Retinal pigment epithelial cell (primary cell): ENCODE measurements around the gene ALPK3.

Source experiments
- DNase-seq: peaks from one replicate; pipeline ENCODE4 v3.0.0-alpha.2; 2010; ENCODE audit warnings: low read depth
- H3K4me3 ChIP-seq: 2 replicates; pipeline ENCODE4 v1.5.1; 2011; ENCODE audit warnings: mild to moderate bottlenecking, low read length, control low read depth, moderate library complexity
- TF ChIP-seq, protein P1 (sequence below): conservative IDR thresholded peaks from 2 replicates; pipeline ENCODE4 v1.5.1; 2011; ENCODE audit warnings: low read depth, low read length, control low read depth, inconsistent platforms

ALPK3 gene

DNA sequence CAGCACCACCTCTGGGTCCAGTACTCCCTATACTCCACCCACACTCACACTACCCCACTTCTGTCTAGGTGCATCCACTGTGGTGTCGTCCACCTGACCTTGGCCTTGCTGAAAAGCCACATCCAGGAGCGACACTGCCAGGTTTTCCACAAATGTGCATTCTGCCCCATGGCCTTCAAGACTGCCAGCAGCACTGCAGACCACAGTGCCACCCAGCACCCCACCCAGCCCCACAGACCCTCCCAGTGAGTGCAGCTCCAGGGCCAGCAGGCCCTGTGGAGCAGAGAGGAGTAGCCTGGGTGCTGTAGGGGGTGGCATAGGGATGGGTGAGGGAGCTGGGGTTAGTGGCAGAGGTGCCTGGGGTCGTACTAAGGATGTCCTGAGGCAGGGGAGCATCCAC lies 19.4 kb upstream of the ALPK3 start:
- TF ChIP-seq, protein P1, sequence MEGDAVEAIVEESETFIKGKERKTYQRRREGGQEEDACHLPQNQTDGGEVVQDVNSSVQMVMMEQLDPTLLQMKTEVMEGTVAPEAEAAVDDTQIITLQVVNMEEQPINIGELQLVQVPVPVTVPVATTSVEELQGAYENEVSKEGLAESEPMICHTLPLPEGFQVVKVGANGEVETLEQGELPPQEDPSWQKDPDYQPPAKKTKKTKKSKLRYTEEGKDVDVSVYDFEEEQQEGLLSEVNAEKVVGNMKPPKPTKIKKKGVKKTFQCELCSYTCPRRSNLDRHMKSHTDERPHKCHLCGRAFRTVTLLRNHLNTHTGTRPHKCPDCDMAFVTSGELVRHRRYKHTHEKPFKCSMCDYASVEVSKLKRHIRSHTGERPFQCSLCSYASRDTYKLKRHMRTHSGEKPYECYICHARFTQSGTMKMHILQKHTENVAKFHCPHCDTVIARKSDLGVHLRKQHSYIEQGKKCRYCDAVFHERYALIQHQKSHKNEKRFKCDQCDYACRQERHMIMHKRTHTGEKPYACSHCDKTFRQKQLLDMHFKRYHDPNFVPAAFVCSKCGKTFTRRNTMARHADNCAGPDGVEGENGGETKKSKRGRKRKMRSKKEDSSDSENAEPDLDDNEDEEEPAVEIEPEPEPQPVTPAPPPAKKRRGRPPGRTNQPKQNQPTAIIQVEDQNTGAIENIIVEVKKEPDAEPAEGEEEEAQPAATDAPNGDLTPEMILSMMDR: no peak
- no peak overlapping the region for H3K4me3 ChIP-seq
- DNase-seq: no peak

DNA sequence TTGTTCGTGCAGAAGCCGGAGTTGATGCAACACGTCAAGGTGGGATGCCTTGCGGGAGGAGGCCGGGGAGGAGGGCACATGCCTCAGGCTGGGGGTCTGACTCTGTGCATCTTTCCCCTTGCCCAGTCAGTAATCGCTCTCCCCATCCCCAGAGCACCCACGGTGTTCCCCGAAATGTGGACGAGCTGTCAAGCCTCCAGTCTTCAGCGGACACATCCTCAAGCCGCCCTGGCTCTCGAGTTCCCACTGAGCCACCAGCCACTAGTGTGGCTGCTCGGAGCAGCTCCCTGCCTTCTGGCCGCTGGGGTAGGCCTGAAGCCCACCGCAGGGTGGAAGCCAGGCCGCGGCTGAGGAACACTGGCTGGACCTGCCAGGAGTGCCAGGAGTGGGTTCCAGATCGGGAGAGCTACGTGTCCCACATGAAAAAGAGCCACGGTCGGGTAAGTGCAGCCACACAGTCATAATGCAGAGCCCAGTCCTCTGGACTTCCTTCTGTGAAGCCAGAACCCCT lies 18.7 kb upstream of the ALPK3 start:
- no peak for DNase-seq
- TF ChIP-seq, protein P1: no peak

DNA sequence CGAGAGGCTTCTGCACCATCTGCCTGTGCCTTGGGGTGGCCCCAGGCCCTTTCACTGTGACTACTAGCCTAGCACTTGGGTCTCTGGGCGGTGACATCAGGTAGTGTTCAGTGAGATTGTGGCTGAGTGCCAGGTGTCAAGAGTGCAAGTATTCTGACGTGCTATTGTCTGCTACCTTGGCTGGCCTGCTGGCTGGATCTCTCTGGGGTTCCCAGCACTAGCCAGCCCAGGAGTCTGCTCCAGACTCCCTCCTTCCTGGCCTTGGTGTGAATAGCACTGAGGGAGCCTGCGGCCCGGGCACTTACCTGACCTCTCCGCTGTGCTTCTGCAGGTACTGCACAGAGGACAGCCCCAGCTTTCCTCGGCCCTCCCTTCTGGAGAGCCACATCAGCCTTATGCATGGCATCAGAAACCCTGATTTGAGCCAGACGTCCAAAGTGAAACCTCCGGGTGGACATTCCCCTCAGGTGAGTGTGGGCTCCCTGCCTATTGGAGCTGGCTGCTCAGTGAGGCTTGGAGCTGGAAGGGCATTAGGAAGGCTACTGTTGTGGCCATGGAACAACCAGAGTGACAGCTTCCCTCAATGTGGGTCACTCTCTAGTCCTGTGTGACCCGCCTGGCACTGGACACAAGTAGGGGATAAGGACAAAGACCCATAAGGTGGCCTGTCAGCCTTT lies 17.5 kb upstream of the ALPK3 start:
- TF ChIP-seq, protein P1: no peak
- no peak for DNase-seq

More for the DNA sequence above, 18.7 kb upstream of the ALPK3 start:
- no peak overlapping the region for H3K4me3 ChIP-seq

DNA sequence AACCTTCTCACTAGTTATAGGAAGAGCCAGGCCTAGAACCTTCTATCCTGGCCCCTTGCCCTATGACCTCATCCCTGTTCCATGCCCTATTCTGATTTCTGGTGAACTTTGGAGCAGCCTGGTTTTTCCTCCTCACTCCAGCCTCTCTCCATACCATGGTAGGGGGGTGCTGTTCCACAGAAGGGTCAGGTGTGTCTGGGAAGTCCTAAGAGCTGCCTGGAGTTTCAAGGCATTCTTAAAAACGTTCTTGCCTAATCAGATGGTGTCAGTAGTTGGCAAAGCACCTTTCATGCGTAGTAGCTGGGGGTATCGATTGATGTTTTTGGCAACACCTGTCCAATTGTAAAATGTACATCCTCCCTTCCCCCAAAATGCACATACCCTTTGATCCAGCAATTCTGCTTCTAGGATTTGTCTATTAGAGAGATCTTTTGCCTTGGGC lies 16.8 kb upstream of the ALPK3 start:
- H3K4me3 ChIP-seq: no peak overlapping the region
- TF ChIP-seq, protein P1: no peak
- DNase-seq: no peak

More for the DNA sequence above, 17.5 kb upstream of the ALPK3 start:
- no peak overlapping the region for H3K4me3 ChIP-seq

DNA sequence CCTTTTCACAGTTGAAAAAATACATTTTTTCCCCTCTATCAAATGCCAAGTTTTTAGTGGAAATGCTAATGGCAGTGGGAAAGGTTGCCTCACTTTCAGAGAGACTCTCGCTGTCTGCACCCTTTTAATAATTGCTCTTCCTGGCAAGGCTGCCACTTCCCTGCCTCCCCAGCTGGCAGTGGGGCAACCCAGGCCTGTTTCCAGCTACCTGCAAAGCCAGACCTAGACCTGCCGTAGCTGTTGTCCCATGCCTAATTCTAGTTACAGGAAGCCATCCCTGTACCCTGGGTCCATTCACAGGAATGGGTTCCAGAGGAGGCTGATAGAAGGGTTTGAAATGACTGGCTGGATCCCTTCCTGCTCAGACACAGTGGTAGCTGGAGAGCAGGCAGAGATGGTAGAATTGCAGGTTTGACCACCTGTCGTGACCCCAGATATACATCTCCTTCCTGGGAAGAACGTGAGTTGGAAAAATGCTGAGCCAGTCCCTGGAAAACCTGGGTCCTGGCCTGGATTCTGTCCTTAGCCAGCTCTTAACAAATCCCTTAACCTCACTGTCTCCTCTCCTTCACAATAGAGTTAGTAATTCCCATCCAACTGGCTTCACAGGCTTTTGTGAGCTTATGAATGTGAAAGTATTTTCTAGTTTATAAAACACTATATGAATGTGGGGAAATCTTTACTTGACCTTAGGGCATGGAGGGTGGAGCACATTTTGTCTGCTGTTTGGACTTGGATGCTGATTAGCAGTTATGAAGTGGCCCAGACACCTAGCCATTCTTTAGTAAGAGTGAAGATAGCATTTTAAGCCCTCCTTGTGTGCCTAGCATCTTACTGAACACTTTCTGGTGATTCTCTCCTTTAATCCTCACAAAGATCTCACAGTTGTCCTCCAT lies 12.9 kb upstream of the ALPK3 start:
- no peak overlapping the region for H3K4me3 ChIP-seq
- no peak for DNase-seq
- TF ChIP-seq, protein P1: no peak

DNA sequence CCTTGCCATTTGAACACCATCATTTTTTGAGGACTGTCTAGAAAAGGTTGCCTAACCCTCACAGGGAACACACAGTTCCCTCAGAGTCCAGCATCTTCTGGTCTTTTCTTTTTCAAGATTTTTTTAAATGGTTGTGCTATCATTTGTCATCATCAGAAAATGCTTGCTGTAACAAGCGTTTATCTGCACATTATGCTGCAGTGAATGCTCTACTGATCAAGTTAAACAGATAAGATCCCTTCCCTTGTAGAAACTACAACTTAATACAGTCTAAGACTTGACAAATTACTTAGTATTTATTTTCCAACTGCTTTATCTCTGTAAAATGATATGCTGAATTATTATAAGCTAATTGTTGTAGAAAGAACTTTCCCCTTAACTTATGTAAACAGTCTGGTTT lies 11.9 kb upstream of the ALPK3 start:
- DNase-seq: no peak
- TF ChIP-seq, protein P1: no peak
- no peak overlapping the region for H3K4me3 ChIP-seq
